NCI-H345 (cell line): ENCODE results near the gene KY.

Experiments
- DNase-seq: peaks from one replicate; lab custom pipeline; 2025; lab: John Stamatoyannopoulos, UW

KY gene

DNA sequence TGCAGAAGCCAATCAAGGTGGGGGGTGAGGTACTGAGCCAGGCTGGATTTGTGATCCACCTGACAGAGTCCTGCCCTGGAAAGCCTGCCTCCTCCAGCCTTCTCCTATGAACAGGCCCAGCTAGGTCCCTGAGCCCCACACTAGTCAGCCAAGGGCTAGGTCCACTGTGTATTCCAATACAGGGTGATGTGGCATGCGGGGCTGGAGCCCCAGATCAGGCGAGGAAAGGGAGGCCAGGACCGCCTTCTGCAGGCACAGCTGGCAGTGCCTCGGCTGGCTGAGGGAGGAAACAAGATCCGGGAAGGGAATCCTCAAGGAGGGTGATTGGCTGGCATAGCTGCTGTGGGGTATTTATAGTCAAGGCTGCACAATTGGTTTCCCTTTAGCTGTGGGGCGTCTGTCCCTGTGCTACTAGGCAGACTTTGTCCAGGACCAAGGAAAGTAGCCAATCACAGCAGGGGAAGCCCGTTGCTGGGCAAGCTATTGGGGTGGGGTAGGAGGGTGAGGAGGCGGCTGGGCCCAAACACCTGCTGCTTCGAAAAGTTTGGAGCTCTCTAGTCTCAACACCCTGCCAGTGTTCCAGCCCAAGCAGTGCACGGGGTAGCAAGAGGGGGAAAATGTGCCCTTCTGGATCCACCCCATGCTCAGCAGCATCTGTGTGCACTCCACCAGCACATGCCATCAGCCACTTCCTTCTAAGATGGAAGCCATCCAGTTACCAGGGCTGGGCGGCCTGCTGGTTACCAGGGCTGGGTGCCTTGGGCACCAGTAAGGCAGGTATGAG, 5.9 kb downstream of the KY start:
- no peak for DNase-seq

DNA sequence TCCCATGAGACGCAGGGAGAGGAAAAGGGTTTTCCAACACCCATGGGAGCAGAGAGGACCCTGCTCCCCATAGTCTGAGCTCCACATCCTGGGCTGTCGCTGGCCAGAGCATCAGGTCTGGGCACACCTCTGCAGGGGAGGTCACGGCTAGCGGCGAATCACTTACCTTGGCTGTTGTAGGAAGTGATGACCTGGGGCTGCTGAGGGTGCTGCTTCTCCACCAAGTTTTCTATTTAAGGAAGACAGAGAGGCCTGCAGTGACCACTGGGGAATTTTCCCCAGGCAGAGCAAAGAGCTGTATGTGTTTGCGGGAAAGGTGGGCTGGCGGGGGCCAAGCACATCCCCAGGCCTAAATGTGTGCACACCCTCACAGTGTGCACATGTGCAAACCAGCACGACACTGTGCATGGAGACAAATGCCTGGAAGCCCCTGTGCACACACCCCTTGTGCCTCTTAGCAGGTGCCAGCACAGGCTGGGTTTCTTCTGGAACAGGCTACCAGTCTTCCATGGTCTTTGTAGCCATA, 7.6 kb downstream of the KY start:
- DNase-seq = no peak

DNA sequence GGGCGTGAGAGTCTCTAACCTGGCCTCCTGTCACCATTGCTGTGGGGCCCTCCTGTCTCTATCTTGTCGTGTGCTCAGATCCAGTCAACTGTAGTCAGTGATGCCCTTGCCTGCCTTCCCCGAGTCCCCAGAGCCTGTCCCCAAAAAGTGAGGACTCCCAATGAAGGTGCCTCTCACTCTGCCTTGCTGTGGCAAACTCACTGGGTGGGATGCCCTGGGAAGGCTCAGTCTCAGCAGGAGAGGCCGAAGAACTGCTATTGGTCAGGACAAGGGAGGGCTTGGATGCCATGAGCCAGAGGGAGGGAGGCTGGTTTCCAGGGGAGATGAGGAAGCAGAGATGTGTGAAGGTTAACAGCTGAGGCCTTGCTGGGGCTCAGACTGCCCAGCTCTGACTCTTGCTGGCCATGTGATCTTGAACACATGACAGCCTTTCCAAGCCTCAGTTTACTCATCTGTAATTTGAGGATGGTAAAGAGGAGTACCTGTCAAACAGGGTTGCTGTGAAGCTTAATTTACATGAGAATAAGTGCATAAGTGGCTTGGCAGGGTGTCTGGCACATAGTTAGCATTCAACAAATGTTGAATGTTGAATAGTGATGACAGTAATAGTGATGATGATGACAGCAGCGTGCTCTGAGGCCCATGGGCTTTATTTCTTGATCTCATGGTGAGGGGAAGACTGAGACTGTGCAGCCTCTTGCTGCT, 8.2 kb downstream of the KY start:
- DNase-seq = no peak

DNA sequence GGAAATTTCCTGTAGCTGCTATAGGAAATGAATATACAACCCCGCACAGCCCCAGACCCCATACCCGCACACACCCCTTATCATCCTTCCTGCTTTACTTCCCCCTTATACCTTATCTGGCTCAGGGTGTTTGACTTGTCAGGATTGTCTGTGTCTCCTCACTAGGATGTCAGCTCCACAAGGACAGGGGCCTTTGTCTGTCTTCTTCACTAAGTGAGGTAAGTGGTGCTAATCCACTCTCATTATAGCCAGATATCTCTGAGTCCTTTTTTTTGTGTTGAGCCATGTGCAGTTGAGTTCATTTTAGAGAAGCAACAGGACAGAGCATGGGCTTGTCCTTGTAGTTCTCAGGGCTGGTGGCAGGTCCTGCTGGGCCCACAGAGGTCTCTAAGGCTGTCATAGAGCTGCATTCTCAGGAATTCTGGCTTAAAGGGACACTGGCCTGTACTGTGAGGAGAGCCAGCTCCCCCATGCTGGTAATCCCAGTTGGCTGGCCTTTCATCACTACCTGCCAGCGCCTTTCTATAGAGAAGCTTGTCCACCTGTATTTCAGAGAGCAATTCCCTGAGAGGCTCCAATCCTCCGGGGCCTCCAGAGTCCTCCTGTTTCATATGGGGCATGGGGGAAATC, 9.0 kb downstream of the KY start:
- no peak for DNase-seq

DNA sequence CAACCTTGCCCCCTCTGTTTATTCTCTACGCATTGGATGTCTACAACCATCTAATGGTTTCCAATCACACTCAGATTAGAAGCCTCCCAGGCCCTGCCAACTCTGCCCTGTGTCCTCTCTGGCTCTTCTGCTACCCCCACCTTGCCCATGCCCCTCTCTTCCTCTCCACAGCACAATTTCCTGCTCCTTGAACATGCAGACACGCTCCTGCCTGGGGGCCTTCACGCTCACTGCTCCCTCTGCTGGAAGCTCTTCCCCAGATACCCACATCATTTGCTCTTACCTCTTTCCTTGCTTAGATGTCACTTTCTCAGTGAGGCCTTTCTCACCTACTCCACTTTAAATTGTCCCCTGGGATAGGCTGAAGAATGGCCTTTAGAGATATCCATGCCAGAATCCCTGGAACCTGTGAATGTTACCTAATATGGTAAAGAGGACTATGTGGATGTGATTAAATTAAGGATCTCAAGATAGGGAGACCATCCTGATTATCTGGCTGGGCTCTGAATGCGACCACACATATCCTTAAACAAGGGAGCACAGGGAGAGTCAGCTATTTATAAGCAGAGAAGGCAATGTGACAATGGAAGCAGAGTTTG, 9.9 kb downstream of the KY start:
- DNase-seq = peak; percentile 23

DNA sequence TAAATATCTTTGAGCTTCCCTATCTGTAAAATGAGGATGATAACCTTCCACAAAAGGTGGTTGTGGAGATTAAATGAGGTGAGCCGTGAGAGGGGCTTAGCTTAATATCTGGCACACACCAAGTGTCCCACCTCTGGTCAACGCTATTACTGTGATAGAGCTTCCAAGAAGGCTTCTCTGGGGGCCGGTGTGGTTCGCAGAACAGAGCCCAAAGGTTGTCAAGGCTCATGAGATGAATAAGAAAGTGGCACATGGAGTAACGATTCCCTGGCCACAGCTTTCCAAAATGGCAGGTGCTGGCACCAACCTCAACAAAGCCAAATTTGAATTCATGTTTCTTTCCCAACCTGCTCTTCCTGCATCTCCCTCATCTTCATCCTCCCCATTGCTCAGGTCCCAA, 10.4 kb downstream of the KY start:
- DNase-seq = no peak

DNA sequence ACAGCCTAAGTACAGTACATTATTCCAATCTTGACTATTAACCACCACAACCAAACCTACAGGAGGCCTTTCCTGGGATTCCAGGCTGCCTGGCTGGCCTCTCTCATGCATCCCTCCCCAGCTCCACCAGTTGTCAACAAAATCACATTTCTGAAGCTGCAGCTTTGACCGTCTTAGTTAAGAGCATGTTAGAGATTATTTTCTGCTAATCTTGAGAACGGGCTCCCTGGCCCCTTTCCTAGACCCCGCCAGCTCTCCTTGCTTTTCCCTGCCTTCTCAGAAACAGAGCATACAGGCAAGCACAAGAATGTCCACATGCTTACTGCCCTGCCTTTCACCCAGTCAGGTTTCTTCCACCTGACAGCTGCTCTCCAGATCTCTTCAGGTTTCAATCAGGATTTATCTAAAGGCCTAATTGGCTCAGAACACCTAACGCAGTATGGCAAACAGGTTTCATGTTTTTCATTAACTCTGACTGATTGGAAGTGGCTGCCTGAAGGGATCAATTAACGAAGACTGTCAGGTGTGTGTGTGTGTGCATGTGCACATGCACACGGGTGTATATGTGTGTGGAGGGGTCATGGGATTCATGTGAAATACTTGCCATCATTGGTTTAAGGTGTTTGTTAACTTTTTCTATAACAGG, 12.3 kb downstream of the KY start:
- no peak for DNase-seq

DNA sequence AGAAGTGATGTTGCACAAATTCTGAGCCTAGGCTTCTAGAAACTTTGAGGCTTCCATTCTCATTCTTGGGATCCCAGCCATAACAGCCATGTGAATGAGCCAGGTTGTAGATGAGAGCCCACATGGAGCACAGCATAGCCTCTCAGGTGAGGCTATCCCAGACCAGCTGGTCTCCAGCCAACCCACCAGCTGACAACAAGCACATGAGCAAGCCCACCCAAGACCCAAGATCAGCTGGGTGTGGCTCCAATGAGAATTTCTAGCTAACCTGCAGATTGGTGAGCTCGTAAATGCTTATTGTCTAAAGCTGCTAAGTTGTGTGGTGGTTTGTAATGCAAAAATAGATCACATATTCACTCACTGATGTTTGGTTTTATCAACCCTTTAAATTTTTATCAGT, 14.4 kb downstream of the KY start:
- DNase-seq = no peak

DNA sequence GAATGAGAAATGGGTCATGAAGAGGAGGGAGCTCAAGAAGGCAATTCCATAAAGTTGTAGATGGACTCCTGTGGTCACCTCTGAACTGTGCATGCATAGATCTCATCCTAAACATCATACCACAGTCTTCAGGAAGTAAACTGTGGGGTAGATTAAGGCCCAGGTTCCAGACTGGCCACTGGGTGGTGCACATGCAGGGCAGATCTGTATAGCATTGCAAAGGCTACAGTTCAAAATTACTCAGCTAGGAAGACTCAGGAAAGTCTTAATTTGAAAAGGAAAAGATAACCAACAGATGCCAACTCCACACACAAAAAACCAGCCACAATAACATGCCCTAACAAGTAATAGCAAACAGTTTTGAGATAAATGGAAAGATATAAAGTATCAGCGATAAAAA, 20.3 kb downstream of the KY start:
- no peak for DNase-seq

DNA sequence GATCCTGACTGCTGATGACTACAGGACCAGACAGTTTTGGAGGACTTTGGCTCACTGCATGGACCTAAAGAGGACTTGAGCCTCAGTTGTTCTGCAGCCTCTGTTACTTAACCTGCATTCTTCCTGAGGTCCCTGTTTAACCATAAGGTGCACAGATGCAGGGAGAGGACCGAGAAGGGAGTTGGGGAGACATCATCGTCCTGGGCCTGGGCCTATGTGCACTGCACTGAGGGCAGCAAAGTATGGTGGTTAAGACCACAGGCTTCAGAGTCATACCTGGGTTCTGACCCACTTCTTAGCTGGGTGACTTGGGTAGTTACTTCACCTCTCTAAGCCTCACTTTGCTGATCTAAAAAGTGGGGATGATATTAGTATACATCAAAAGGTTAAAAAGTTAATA, 21.9 kb downstream of the KY start:
- no peak for DNase-seq

DNA sequence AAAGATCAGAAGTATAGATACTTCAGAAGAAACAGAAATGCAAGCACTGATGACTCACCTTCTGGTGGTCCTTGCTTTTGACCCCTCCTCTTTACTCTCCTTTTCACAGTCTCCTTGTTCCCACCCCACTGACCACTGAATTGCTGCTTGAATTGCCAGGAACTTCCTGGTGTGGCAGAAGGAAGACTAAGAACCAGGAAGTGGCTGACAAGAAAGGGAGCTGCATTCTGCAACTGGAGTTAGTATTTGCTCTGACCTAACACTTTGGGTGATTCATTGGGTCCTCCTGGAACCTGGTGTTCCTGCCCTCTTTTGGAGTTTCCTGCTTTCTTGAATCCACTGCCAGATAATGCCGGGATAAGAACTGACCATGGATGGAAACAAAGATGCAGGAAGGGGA, 23.0 kb downstream of the KY start:
- no peak for DNase-seq

DNA sequence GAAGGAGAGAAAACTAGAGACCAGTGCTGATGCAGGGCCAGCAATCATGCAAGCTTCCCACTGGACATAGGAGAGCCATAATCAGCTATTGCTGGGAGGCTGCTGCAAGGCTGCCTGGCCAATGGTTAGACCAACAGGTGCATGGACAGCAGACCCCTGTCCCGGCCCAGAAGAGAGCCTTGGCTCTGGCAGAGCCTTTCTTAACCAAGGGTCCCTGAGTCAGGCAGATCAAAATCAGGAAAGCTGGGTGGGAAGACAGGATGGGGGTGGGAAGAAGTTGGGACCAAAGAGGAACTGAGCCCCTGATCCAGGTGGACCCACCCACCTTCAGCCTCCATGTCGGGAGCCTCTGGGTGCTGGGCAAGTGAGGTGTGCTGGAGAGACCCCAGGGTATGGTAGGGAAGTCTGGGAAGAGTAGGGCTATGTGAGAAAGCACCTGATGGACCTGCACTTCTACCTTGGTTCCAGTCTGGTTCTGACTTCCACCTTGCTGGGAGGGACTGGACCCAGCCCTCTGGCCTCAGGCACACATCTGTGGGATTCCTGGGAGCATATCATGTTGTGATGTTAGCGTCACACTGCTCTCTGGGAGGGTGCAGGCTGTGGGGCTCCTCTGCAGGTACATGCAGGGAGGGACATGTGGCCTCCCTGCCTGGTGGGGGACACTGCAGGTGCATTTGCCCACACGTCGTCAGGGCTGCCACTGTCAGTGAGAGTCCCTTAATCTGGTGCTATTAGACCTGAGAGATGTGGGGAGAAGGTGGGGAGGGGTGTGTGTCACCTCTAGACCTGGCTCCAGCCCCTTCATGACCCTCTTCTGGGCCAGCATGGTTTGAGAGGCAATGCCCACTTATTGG, 24.7 kb downstream of the KY start:
- no peak for DNase-seq

DNA sequence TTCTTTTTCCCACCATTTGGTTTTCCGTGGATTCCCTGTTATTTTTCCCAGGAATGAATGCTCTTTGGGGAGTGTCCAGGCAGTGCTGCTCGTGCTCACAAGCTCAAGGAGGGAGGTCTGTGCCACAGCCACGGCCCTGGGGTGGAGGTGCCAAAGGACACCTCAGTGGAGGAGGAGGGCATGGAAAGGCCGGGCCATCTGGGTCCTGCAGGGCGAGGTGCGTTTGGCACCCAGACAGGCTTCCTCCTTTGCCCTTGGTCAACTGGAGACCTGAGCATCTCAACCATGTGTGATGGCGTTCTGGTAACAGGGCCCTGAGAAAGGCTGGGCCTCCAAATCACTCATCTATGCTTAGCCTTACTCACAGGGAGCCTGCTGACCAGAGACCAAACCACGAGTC, 25.4 kb downstream of the KY start:
- no peak for DNase-seq

DNA sequence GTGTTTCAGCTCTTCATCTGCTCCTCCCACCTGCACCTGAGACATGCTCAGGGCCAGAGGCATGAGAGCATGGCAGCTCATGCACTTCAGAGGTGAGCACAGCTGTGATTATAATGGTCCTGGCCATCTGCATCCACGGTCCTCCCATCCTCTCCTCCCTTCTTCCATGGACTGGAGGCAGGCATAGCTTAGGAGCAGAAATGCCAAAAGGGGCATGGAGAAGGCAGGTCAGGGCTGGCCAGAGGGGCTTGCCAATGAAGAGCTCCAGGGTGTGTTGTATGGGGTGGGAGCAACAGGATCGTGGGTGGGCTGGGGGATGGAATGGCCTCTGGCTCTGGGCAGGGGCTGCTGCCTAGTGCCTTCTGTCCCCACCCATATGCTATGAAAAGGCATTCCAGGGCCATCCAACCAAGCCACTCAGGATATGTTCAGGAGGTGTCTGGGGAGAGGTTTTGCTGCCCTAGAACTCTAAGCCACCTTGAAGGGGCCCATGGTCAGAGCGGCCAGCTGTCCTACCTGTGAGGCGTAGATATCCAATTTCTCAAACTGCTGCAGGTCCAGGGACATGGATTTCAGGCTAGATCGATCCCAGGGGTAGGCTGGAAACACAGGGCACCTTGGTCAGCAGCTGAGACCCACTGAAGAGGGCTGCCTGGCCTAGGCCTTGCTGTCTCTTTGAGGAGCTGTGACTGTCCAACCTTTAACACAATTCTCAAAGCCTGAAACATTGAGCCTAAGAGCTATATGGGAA, 26.1 kb downstream of the KY start:
- no peak for DNase-seq

DNA sequence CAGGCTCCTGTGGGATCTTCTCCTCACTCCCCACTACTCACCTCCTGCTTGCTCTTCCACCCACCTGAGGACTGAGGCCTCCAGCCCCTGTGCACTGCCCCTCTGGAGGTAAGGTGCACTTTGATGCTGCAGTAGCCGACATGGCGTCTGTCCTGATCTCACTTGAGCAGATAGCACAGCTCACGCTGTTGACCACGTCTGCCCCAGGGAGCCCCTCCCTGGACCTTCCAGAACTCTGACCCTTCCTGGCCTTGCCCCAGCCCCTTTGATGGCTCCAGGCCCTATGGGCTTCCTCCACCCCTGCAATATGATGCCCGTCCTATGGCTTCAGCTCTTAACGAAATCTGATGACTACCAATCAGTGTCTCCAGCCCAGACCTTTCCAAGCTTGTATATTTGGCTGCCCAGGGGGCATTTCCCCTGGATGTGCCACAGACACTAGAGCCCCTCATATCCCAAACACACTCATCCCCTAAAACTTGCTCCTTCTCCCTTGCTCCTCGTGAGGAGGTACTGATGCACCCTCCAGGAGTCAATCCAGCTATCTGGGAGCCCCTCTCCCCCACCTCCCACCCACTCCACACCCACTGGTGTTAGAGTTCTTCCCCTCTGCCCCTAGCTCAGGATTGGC, 27.1 kb downstream of the KY start:
- no peak for DNase-seq

DNA sequence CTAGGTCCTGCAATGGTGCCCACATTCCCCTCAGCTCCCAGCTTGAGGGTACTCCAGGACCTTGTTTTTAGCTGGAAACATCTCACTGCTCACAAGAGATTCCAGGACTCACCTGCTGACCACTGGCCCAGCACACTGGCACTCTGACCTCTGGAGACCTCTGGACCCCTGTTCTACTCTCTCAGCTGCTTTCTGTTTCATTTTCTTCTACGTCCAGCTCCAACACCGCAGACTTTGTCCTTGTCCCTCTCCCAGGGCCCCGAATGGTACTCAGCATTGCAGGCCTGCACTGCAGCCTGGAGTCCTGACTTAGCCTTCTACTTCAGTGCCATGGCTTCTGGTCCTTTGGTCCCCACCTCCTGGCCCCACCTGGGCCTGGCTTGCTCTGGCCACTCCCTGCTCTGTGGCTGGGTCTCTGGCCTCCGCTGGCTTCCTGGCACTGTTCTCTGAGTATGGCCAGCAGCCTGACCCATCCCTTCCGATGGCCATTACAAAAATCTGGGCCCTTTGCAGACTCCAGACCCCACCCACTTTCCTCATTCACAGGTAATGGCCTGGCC, 27.9 kb downstream of the KY start:
- no peak for DNase-seq

DNA sequence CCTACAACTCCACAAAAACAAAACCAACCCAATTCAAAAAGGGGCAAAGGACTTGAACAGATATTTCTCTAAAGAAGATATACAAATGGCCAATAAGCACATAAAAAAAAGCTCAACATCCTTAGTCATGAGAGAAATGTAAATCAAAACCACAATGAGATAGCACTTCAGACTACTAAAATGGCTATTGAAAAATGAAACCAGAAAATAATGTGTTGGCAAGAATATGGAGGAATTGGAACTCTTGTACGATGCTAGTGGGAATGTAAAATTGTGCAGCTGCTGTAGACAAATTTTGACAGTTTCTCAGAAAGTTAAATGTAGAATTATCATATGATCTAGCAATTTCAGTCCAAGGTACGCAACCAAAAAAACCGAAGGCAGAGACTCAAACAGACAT, 29.0 kb downstream of the KY start:
- no peak for DNase-seq

DNA sequence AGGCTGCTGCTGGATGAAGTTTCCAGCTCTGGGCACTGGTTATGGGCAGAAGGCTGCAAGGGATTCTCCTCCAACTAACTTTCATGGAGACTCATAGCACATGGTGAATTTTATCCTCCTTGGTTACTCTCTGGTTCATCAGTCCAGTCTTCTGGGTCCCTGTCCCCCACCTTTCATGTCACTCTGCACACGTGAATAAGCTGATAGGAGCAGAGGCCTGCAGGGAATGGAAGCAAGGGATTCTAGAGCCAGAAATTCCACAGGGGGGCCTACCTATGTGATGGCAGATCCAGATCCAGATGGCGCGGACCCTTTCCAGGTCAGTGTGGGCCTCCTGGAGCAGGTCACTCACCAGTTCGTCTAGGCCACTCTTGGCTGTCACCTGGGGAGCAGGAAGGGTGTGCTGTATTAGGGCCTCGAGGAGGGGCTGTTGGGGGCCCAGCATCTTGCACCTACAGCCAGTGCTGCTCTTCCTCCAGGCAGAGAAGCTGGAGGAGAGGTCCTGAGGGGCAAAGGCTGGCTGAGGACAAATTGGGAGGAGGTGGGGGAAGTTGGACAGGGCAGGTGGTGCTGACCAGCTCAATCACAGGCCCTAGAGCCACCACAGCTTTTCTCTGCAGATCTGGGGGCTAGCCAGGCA, 30.2 kb downstream of the KY start:
- DNase-seq = no peak

DNA sequence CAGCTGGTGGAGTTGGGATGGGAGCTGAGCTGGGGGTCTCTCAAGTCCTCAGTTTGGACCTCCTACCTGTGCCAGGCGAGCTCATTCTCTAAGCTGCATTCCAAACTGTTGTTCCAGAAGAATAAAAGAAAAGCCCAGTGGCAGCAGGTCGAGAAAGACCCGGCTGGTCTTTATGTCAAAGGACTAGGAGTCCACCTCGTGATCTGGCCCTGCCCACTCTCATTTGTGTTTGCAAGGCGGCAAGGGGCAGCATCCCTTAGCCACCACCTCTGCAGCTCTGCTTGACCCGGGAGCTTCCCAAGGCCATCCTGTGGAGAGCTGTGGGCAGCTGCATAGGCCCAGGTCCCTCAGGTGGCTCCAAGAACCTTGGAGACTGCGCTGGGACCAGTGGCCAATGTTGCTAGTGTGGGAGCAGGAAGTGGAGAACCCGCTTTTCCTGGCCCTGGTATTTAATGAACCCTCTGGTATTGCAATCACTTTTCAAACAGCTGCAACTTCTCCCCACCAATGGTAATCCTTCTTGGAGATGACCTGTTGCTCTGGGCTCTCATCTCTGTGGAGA, 30.9 kb downstream of the KY start:
- DNase-seq = no peak
